Endothelial cell of umbilical vein (primary cell): Measurements from ENCODE around the gene UQCC2. TPM values are rescaled to one million over a fixed set of nuclear protein-coding genes. Genes with fewer than 3 reads are reported as not detected.

ENCODE experiments used
- BruUV-seq: library from RNA; stranded (reverse); fragments of 400-500 nt; replicated peaks from 2 replicates; lab custom pipeline; 2021; lab: Mats Ljungman, UMichigan
- CTCF ChIA-PET: fragments of 300-600, 350-600 bp; sonication (Branson Sonifier 250); formaldehyde crosslinking; loops from one replicate; lab custom pipeline; 2021; ENCODE audit warnings: antibody characterized with exemption, inconsistent platforms; lab: Charles Lee
- POLR2A ChIA-PET: fragments of 300-600, 350-600 bp; sonication (Branson Sonifier 250); formaldehyde crosslinking; loops from one replicate; lab custom pipeline; 2021; ENCODE audit warnings: antibody characterized with exemption, inconsistent platforms; lab: Charles Lee
- DNase-seq: peaks from one replicate; pipeline ENCODE4 v3.0.0-alpha.2; 2011; ENCODE audit warnings: low read depth, low spot score
- FAIRE-seq: peaks from 2 replicates; lab custom pipeline; 2011; peaks lifted over from hg19 to GRCh38; lab: Jason Lieb, UNC
- H2AFZ ChIP-seq: 2 replicates; pipeline ENCODE4 v1.6.0; 2012; ENCODE audit warnings: low read depth, low read length, control low read depth, inconsistent platforms
- H3K27ac ChIP-seq: 2 replicates; pipeline ENCODE4 v1.5.1; 2011; ENCODE audit warnings: low read depth, mild to moderate bottlenecking, control low read depth, low read length, moderate library complexity; ENCODE audit not compliant: insufficient read depth
- H3K27me3 ChIP-seq, 2 experiments: 2 replicates each; pipeline versions ENCODE4 v1.6.0 to v1.6.1; 2011; ENCODE audit warnings: low read length in 2 of 2, mixed read lengths in 1 of 2; ENCODE audit not compliant: control insufficient read depth in 2 of 2, insufficient read depth in 2 of 2
- H3K36me3 ChIP-seq, 2 experiments: 2 replicates in 1 of 2; 3 replicates in 1 of 2; pipeline ENCODE4 v1.5.1; 2011; ENCODE audit warnings: low read length in 2 of 2, mild to moderate bottlenecking in 1 of 2, moderate library complexity in 1 of 2; ENCODE audit not compliant: control insufficient read depth in 2 of 2, insufficient read depth in 2 of 2; ENCODE audit errors: extremely low read depth in 1 of 2
- H3K4me1 ChIP-seq: 3 replicates; pipeline ENCODE4 v1.5.1; 2011; ENCODE audit warnings: mild to moderate bottlenecking, low read length; ENCODE audit not compliant: control insufficient read depth, insufficient read depth; ENCODE audit errors: extremely low read depth
- H3K4me2 ChIP-seq: 2 replicates; pipeline ENCODE4 v1.6.1; 2011; ENCODE audit warnings: low read length, control low read depth, mixed read lengths; ENCODE audit not compliant: insufficient read depth
- H3K4me3 ChIP-seq, 3 experiments: fragments of 200-600 bp in 1 of 3; sonication (generic), shearing (Covaris generic) in 1 of 3; replicated peaks in 1 of 3; 2 replicates each; pipeline ENCODE4 v1.5.1; 2011 to 2016; ENCODE audit warnings: control low read depth in 3 of 3, low read length in 3 of 3, mild to moderate bottlenecking in 2 of 3, inconsistent platforms in 1 of 3, low read depth in 1 of 3, moderate library complexity in 1 of 3; ENCODE audit not compliant: insufficient read depth in 1 of 3
- H3K79me2 ChIP-seq: 2 replicates; pipeline ENCODE4 v1.6.0; 2012; ENCODE audit warnings: low read length, inconsistent platforms; ENCODE audit not compliant: control insufficient read depth, insufficient read depth
- H3K9ac ChIP-seq: replicated peaks from 2 replicates; pipeline ENCODE3; 2011; ENCODE audit warnings: low read length, control low read depth; ENCODE audit not compliant: insufficient read depth; ENCODE audit errors: extremely low read depth
- H3K9me1 ChIP-seq: replicated peaks from 3 replicates; pipeline ENCODE4 v1.6.0; 2011; ENCODE audit warnings: mild to moderate bottlenecking, low read length; ENCODE audit not compliant: control insufficient read depth, insufficient read depth; ENCODE audit errors: extremely low read depth
- H3K9me3 ChIP-seq: replicated peaks from 2 replicates; pipeline ENCODE4 v1.5.1; 2012; ENCODE audit warnings: low read length, inconsistent platforms; ENCODE audit not compliant: control insufficient read depth, insufficient read depth
- H4K20me1 ChIP-seq: replicated peaks from 2 replicates; pipeline ENCODE3; 2011; ENCODE audit warnings: mild to moderate bottlenecking, low read length; ENCODE audit not compliant: control insufficient read depth, insufficient read depth; ENCODE audit errors: extremely low read depth
- EZH2 ChIP-seq: IDR thresholded peaks from 2 replicates; pipeline ENCODE4 v1.6.1; 2012; ENCODE audit warnings: borderline replicate concordance, low read depth, mild to moderate bottlenecking, moderate library complexity, low read length, inconsistent platforms; ENCODE audit not compliant: severe bottlenecking
- FOS ChIP-seq: IDR thresholded peaks from 2 replicates; pipeline ENCODE4 v1.6.1; 2011; ENCODE audit warnings: mild to moderate bottlenecking, low read length, moderate library complexity, borderline replicate concordance; ENCODE audit not compliant: insufficient read depth
- GATA2 ChIP-seq: IDR thresholded peaks from 2 replicates; pipeline ENCODE4 v1.7.0; 2011; ENCODE audit warnings: low read depth, mild to moderate bottlenecking, moderate library complexity, mixed read lengths, low read length; ENCODE audit not compliant: insufficient read length, insufficient read depth
- JUN ChIP-seq: IDR thresholded peaks from 2 replicates; pipeline ENCODE4 v1.6.1; 2011; ENCODE audit warnings: borderline replicate concordance, low read depth; ENCODE audit not compliant: insufficient read length, insufficient read depth
- MAX ChIP-seq: IDR thresholded peaks from 2 replicates; pipeline ENCODE4 v1.6.1; 2011; ENCODE audit not compliant: insufficient read depth, insufficient read length
- MYC ChIP-seq: IDR thresholded peaks from one replicate; pipeline ENCODE4 v1.6.1; 2011; ENCODE audit warnings: mild to moderate bottlenecking, low read depth, low read length
- POLR2A ChIP-seq: IDR thresholded peaks from 2 replicates; pipeline ENCODE4 v1.6.1; 2012; ENCODE audit warnings: low read depth, mild to moderate bottlenecking, control low read depth, low read length
- POLR2AphosphoS5 ChIP-seq: IDR thresholded peaks from 2 replicates; pipeline ENCODE4 v1.6.1; 2012; ENCODE audit warnings: low read depth, mild to moderate bottlenecking, control low read depth, low read length, moderate library complexity; ENCODE audit not compliant: insufficient read depth
- dilution Hi-C: fragments of 300-500 bp; cut with MboI; formaldehyde crosslinking; loops from one replicate; pipeline ENCODE4 v1.15.0; 2019; ENCODE audit warnings: low sequenced_read_pairs; ENCODE audit not compliant: extremely low pct_ligation_motif_present
- intact Hi-C: fragments of 100-400 bp; cut with micrococcal nuclease; formaldehyde crosslinking; loops from one replicate; pipeline ENCODE4 v1.10.0; 2022
- polyA plus RNA-seq, 4 experiments: library from polyadenylated mRNA; depleted of rRNA in 3 of 4; stranded (reverse) in 3 of 4; unstranded in 1 of 4; fragments of >200 nt; gene quantifications; 2 replicates each; pipeline versions ENCODE4 v1.2.1 to v1.2.3, GENCODE V29; 2011 to 2012; ENCODE audit warnings: missing spikeins in 1 of 4
- total RNA-seq: library from RNA; stranded (reverse); gene quantifications from 2 replicates; pipeline ENCODE4 v1.2.3, GENCODE V29; 2021
- TF ChIP-seq, protein P1 (sequence below), 2 donors: IDR thresholded peaks; 1 replicate in 1 of 2; 2 replicates in 1 of 2; pipeline ENCODE4 v1.5.1; 2011; ENCODE audit warnings: low read length in 2 of 2, mild to moderate bottlenecking in 2 of 2, moderate library complexity in 2 of 2, control low read depth in 1 of 2, inconsistent platforms in 1 of 2, low read depth in 1 of 2; ENCODE audit not compliant: insufficient read depth in 1 of 2; ENCODE audit errors: extremely low read depth in 1 of 2

Gene UQCC2
- total and polyA plus RNA-seq, 2 donors (not counting 3 experiments of a cell fraction or from before 2014, with no cell fraction given) = 46.3 to 95.3 TPM

DNA sequence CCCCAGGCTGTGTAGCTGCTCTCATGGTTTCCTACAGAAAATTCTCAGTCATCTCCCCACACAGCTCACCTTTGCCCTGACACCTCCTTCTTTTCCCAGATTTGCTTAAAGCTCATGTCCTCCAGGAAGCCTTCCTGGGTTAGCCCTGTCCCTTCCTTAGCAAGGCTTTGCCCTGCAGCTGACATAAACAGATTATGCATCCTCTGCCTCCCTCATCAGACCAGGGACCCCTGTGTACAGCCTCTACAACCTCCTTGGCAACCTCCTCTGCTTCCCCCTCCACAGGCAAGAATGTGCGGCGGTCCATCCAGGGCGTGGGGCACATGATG is 39.8 kb downstream of the UQCC2 start:
- dilution Hi-C loops (no loop called here), intact Hi-C loops (loop anchor here (2.0 to 5.0 kb wide), 3 partner anchors 25 to 49 kb away; partner anchors contain the start of gene ITPR3)
- H3K9ac ChIP-seq = no peak overlapping the region
- H4K20me1 ChIP-seq = no peaks in the 10 kb centered on the region
- H3K4me3 ChIP-seq = no peak overlapping the region
- no peaks in the 10 kb centered on the region for H3K9me3 ChIP-seq
- no TSS peak for BruUV-seq
- TF ChIP-seq JUN (no peak), EZH2 (no peak), GATA2 (no peak), POLR2A (no peak), FOS (no peak), POLR2AphosphoS5 (no peak), MAX (no peak), MYC (no peak)
- TF ChIP-seq, protein P1, sequence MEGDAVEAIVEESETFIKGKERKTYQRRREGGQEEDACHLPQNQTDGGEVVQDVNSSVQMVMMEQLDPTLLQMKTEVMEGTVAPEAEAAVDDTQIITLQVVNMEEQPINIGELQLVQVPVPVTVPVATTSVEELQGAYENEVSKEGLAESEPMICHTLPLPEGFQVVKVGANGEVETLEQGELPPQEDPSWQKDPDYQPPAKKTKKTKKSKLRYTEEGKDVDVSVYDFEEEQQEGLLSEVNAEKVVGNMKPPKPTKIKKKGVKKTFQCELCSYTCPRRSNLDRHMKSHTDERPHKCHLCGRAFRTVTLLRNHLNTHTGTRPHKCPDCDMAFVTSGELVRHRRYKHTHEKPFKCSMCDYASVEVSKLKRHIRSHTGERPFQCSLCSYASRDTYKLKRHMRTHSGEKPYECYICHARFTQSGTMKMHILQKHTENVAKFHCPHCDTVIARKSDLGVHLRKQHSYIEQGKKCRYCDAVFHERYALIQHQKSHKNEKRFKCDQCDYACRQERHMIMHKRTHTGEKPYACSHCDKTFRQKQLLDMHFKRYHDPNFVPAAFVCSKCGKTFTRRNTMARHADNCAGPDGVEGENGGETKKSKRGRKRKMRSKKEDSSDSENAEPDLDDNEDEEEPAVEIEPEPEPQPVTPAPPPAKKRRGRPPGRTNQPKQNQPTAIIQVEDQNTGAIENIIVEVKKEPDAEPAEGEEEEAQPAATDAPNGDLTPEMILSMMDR (IDR thresholded peaks at IDR 0.05; ENCODE audit: extremely low read depth in 1 of 2, insufficient read depth in 1 of 2, low read depth in 1 of 2, low read length in 2 of 2) = no peak
- peaks cover 16% of the 10 kb centered on the region for H3K4me1 ChIP-seq
- H3K79me2 ChIP-seq = no peaks in the 10 kb centered on the region
- ChIA-PET CTCF (interaction anchor here (0.8 to 5.2 kb wide), 7 partner anchors 19 to 86 kb away, joined by 3 to 55 read pairs (median 13); partner anchors contain the start of gene UQCC2), POLR2A (no interaction called here)
- DNase-seq (no peak), FAIRE-seq (no peak)
- H3K36me3 ChIP-seq = peaks cover 8 to 24% of the 10 kb centered on the region in 2 experiments
- no peak overlapping the region for H2AFZ ChIP-seq
- H3K4me2 ChIP-seq = no peak overlapping the region
- H3K27me3 ChIP-seq = no peaks in the 10 kb centered on the region
- H3K27ac ChIP-seq = no peak overlapping the region
- no peaks in the 10 kb centered on the region for H3K9me1 ChIP-seq
